ENCODE measurements around the gene PCCA.
A peak's percentile ranks its signal among the peaks of the same experiment; 100 is the strongest.
"Not testable (repeated sequence)": the region's sequence is repeated elsewhere in the genome, so short reads cannot be mapped to it uniquely, and the experiment has no call there.

The PCCA gene

GRCh38 chr13:100095498-100095897, 6.6 kb downstream of the PCCA start:
- peaks cover 4% of the 10 kb centered on the region for H3K36me3 ChIP-seq (replicated peaks; ENCODE audit: low read depth, low read length)
- peaks cover 14% of the 10 kb centered on the region for H3K79me2 ChIP-seq (ENCODE audit: low read length)
- H3K4me2 ChIP-seq (ENCODE audit: low read length): no peak overlapping the region
- no peak overlapping the region for H3K4me3 ChIP-seq (ENCODE audit: low read length)
- peaks cover 12% of the 10 kb centered on the region for H3K4me1 ChIP-seq (ENCODE audit: low read length)
- no peaks in the 10 kb centered on the region for H3K9me3 ChIP-seq (ENCODE audit: insufficient read depth, low read length)
- no peak overlapping the region for H3K9ac ChIP-seq (ENCODE audit: low read length)
- H3K27ac ChIP-seq (ENCODE audit: low read length): no peak overlapping the region
- no peaks in the 10 kb centered on the region for H3K27me3 ChIP-seq (ENCODE audit: low read depth, low read length)
- no peak for TF ChIP-seq EZH2phosphoT487 (IDR thresholded peaks at IDR 0.05; ENCODE audit: low read depth)
- TF ChIP-seq, protein P1, sequence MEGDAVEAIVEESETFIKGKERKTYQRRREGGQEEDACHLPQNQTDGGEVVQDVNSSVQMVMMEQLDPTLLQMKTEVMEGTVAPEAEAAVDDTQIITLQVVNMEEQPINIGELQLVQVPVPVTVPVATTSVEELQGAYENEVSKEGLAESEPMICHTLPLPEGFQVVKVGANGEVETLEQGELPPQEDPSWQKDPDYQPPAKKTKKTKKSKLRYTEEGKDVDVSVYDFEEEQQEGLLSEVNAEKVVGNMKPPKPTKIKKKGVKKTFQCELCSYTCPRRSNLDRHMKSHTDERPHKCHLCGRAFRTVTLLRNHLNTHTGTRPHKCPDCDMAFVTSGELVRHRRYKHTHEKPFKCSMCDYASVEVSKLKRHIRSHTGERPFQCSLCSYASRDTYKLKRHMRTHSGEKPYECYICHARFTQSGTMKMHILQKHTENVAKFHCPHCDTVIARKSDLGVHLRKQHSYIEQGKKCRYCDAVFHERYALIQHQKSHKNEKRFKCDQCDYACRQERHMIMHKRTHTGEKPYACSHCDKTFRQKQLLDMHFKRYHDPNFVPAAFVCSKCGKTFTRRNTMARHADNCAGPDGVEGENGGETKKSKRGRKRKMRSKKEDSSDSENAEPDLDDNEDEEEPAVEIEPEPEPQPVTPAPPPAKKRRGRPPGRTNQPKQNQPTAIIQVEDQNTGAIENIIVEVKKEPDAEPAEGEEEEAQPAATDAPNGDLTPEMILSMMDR (IDR thresholded peaks at IDR 0.05; ENCODE audit: low read depth, low read length): no peak
- no peak overlapping the region for H2AFZ ChIP-seq (ENCODE audit: low read depth, low read length)
- no peaks in the 10 kb centered on the region for H4K20me1 ChIP-seq (ENCODE audit: insufficient read depth, low read length)

DNA sequence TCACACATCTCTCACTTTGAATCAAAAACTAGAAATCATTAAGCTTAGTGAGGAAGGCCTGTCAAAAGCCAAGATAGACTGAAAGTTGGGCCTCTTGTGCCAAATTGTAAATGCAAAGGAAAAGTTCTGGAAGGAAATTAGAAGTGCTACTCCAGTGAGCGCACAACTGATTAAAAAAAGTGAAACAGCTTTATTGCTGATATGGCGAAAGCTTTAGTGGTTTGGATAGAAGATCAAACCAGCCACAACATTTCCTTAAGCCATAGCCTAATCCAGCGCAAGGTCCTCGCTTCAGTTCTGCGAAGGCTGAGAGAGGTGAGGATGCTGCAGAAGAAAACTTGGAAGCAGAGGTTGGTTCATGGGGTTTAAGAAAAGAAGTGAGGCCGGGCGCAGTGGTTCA, 7.6 kb downstream of the PCCA start:
- H3K4me1 ChIP-seq (ENCODE audit: low read length): peaks cover 10% of the 10 kb centered on the region
- H2AFZ ChIP-seq (ENCODE audit: low read depth, low read length): no peak overlapping the region
- TF ChIP-seq, protein P1 (IDR thresholded peaks at IDR 0.05; ENCODE audit: low read depth, low read length): no peak
- no peak for TF ChIP-seq EZH2phosphoT487 (IDR thresholded peaks at IDR 0.05; ENCODE audit: low read depth)
- no peak overlapping the region for H3K27ac ChIP-seq (ENCODE audit: low read length)
- H3K36me3 ChIP-seq (replicated peaks; ENCODE audit: low read depth, low read length): peaks cover 6% of the 10 kb centered on the region
- peaks cover 9% of the 10 kb centered on the region for H3K79me2 ChIP-seq (ENCODE audit: low read length)
- no peaks in the 10 kb centered on the region for H3K9me3 ChIP-seq (ENCODE audit: insufficient read depth, low read length)
- H3K9ac ChIP-seq (ENCODE audit: low read length): no peak overlapping the region
- no peaks in the 10 kb centered on the region for H3K27me3 ChIP-seq (ENCODE audit: low read depth, low read length)
- H4K20me1 ChIP-seq (ENCODE audit: insufficient read depth, low read length): no peaks in the 10 kb centered on the region
- peak overlapping the region; percentile 23 for H3K4me2 ChIP-seq (ENCODE audit: low read length)
- H3K4me3 ChIP-seq (ENCODE audit: low read length): no peak overlapping the region

GRCh38 chr13:100097821-100098220, 8.9 kb downstream of the PCCA start:
- no peak overlapping the region for H3K27ac ChIP-seq (ENCODE audit: low read length)
- no peak overlapping the region for H3K4me2 ChIP-seq (ENCODE audit: low read length)
- no peak overlapping the region for H2AFZ ChIP-seq (ENCODE audit: low read depth, low read length)
- TF ChIP-seq, protein P1 (IDR thresholded peaks at IDR 0.05; ENCODE audit: low read depth, low read length): no peak
- no peak for TF ChIP-seq EZH2phosphoT487 (IDR thresholded peaks at IDR 0.05; ENCODE audit: low read depth)
- H3K79me2 ChIP-seq (ENCODE audit: low read length): peaks cover 6% of the 10 kb centered on the region
- no peaks in the 10 kb centered on the region for H3K27me3 ChIP-seq (ENCODE audit: low read depth, low read length)
- H3K4me1 ChIP-seq (ENCODE audit: low read length): peaks cover 10% of the 10 kb centered on the region
- no peak overlapping the region for H3K4me3 ChIP-seq (ENCODE audit: low read length)
- peaks cover 6% of the 10 kb centered on the region for H3K36me3 ChIP-seq (replicated peaks; ENCODE audit: low read depth, low read length)
- no peak overlapping the region for H3K9ac ChIP-seq (ENCODE audit: low read length)
- no peaks in the 10 kb centered on the region for H4K20me1 ChIP-seq (ENCODE audit: insufficient read depth, low read length)
- H3K9me3 ChIP-seq (ENCODE audit: insufficient read depth, low read length): no peaks in the 10 kb centered on the region

DNA sequence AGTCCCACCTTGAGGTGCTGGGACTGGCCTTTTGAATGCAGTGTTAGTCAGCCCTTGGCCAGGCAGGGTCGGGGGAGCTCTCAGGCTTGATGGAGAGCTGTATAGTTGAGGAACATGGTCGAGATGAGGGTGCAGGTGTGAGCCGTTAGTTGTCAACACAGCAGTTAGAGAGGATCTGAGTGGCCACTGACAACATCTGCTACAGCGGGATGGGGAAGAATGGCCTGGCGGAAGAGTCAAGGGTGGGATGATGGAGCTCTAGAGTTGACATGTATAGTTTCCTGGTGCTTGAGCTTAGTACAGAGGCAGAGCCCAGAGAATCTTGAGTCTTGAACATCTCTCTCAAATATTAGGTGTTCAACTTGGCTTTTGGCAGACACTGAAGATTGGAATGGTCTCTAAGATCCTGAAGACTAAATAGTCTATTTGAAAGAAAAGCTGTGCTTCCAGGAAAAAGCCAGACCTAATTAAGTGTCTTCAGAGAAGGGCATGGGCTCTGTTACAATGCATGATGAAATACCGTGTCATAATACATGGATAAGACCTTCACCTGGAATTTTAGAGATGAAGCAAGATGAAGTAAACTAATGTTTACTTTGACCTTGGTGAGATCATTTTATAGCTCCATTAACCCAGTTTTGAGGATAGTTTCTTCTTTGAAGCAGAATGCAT, 9.7 kb downstream of the PCCA start:
- Histone ChIP-seq H2AFZ (ENCODE audit: low read depth, low read length) (no peak overlapping the region), H3K9ac (ENCODE audit: low read length) (no peak overlapping the region), H3K4me1 (ENCODE audit: low read length) (peaks cover 10% of the 10 kb centered on the region), H3K79me2 (ENCODE audit: low read length) (peaks cover 6% of the 10 kb centered on the region), H3K9me3 (ENCODE audit: insufficient read depth, low read length) (no peaks in the 10 kb centered on the region), H3K4me3 (ENCODE audit: low read length) (no peak overlapping the region), H3K4me2 (ENCODE audit: low read length) (no peak overlapping the region), H4K20me1 (ENCODE audit: insufficient read depth, low read length) (no peaks in the 10 kb centered on the region), H3K27ac (ENCODE audit: low read length) (no peak overlapping the region), H3K36me3 (replicated peaks; ENCODE audit: low read depth, low read length) (peaks cover 6% of the 10 kb centered on the region), H3K27me3 (ENCODE audit: low read depth, low read length) (no peaks in the 10 kb centered on the region)
- TF ChIP-seq, protein P1 (IDR thresholded peaks at IDR 0.05; ENCODE audit: low read depth, low read length): no peak
- no peak for TF ChIP-seq EZH2phosphoT487 (IDR thresholded peaks at IDR 0.05; ENCODE audit: low read depth)

DNA sequence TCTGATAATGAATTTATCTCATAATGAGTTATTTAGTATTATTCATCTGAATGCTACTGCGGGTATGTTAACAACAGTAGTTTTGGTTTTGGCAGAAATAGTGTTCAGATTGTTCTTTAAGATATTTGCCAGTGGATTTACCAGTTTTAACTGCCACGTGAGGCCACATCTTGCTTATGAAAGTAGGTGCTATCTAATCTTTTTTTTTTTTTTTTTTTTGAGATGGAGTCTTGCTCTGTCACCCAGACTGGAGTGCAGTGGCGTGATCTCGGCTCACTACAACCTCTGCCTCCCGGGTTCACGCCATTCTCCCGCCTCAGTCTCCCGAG, 10.2 kb downstream of the PCCA start:
- not testable (repeated sequence) for H3K27ac ChIP-seq (ENCODE audit: low read length); H4K20me1 ChIP-seq (ENCODE audit: insufficient read depth, low read length); H3K36me3 ChIP-seq (replicated peaks; ENCODE audit: low read depth, low read length); H3K4me2 ChIP-seq (ENCODE audit: low read length); H3K79me2 ChIP-seq (ENCODE audit: low read length); H3K9ac ChIP-seq (ENCODE audit: low read length); H2AFZ ChIP-seq (ENCODE audit: low read depth, low read length); H3K27me3 ChIP-seq (ENCODE audit: low read depth, low read length); H3K4me3 ChIP-seq (ENCODE audit: low read length); H3K9me3 ChIP-seq (ENCODE audit: insufficient read depth, low read length)
- peaks cover 10% of the 10 kb centered on the region for H3K4me1 ChIP-seq (ENCODE audit: low read length)
